ENCODE measurements around the gene EML2.

Gene EML2

DNA sequence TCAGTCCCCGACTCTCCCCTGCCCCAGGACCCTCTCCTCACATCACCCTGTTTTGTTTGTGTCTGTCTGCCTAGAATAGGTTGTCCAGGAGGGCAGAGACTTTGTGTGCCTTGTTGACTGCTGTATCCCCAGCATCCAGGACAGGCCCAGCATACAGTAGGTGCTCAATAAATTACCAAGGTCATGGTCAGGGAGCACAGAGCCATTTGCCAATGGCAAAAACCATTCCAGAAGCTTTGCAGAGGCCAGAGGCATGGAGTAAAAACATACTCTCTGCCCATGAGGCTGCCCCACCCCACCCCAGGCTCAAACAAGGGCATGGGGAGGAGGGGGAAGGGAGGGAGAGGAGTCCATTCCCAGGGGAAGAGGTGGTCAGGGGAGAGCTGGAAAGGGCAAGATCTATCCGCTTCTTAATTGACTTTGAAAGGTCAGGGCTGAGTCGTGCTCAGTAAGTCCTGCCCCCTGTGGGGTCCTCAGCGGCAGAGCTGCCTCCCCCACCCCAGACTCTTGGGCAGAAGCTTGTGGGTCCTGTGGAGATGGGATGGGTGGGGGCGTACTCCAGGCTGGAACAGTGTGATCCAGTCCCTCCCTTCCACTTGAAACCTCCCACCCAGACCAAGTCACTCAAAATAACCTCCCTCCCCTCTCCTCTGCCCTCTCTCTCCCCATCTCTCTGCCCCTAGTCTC lies 41.6 kb downstream of the EML2 start:
- Histone ChIP-seq H3K27me3 (ENCODE audit: low read depth) (peaks cover 59% of the 10 kb centered on the region), H3K36me3 (replicated peaks) (no peaks in the 10 kb centered on the region), H3K4me1 (no peaks in the 10 kb centered on the region), H3K9me3 (no peaks in the 10 kb centered on the region), H3K4me3 (no peak overlapping the region)
- no peak for DNase-seq (ENCODE audit: low spot score in 2 of 2)
- in situ Hi-C loops (cut with MboI; ENCODE audit: low sequenced_read_pairs), result no loop called here

DNA sequence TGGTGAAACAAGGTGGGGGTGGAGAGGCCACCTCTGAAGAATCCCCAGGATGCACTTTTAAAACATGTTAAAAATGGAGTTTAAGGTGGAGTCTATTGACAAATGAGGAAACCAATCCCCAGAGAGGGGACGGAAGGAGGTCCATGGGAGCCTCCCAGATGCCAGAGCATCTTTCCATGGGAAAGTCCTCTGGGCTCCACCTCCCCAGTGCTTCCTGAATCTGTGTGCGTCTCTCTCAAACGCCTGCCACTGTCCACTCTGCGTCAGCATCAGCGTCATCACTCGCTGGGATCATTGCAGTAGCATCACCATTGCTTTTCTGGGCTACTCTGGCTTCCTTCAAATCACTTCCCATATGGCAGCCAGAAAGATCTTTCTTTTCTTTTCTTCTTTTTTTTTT lies 43.4 kb downstream of the EML2 start:
- DNase-seq (ENCODE audit: low spot score in 2 of 2), result no peak
- Histone ChIP-seq H3K9me3 (no peaks in the 10 kb centered on the region), H3K36me3 (replicated peaks) (no peaks in the 10 kb centered on the region), H3K27me3 (ENCODE audit: low read depth) (peaks cover 42% of the 10 kb centered on the region), H3K4me3 (no peak overlapping the region), H3K4me1 (no peaks in the 10 kb centered on the region)
- in situ Hi-C loops (cut with MboI; ENCODE audit: low sequenced_read_pairs), result no loop called here

DNA sequence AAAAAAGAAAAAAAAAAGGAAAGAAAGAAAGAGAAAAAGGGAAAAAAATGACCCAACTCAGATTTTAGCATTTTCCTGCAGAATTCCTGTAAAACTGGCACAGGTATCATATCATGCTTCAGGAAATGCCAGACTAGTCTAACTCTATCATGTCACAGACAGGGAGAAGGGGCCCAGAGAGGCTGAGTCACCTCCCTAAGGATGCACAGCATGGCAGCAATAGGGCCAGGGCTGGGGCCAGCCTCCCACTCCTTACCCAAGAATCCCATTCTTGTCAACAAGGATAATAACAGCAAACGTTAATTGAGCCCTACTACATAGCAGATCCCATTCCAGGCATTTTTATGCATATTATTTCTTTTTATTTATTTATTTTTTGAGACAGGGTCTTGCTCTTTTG lies 45.7 kb downstream of the EML2 start:
- no peaks in the 10 kb centered on the region for H3K36me3 ChIP-seq (replicated peaks)
- H3K4me3 ChIP-seq, result no peak overlapping the region
- in situ Hi-C loops (cut with MboI; ENCODE audit: low sequenced_read_pairs), result no loop called here
- H3K4me1 ChIP-seq, result no peaks in the 10 kb centered on the region
- H3K9me3 ChIP-seq, result no peaks in the 10 kb centered on the region
- DNase-seq (ENCODE audit: low spot score in 2 of 2), result no peak
- H3K27me3 ChIP-seq (ENCODE audit: low read depth), result peaks cover 19% of the 10 kb centered on the region

DNA sequence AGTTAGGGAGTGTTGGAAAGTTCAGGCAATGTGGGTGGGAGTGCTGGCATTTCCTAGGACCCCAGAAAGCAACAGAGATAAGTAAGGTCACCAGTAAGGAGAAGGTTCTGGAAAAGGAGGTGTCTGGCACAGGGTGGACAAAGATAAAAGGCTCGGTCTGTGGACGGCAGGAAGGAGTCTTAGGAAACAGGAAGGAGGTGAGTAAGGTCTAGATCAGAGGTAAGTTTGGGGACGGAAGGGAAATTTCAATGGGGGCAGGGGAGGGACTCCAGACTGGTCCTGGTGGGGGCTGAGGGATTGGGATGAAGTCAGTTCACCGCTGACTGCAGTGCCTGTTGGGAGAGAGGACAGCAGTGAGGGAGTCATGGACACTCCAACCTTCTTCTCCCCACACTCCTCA lies 46.8 kb downstream of the EML2 start:
- no peak for DNase-seq (ENCODE audit: low spot score in 2 of 2)
- Histone ChIP-seq H3K4me1 (no peaks in the 10 kb centered on the region), H3K9me3 (no peaks in the 10 kb centered on the region), H3K4me3 (no peak overlapping the region), H3K36me3 (replicated peaks) (no peaks in the 10 kb centered on the region), H3K27me3 (ENCODE audit: low read depth) (peaks cover 7% of the 10 kb centered on the region)
- in situ Hi-C loops (cut with MboI; ENCODE audit: low sequenced_read_pairs), result no loop called here

DNA sequence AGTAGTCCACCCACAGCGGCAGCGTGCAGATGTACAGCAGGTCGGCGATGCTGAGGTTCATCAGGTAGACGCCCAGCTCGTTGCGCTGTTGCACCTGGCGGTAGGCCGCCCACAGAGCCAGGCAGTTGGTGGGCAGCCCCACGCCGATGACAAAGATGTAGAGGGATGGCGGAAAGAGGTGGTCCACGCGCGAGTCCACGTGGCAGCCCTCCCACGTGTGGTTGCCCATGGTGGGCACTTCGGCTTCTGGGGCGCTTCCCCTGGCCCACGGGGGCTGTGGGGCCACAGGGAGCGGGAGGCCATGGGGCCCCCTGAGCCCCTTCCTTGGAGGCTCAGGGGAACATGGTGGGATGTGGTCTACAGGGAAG lies 47.6 kb downstream of the EML2 start:
- Histone ChIP-seq H3K4me1 (no peaks in the 10 kb centered on the region), H3K4me3 (no peak overlapping the region), H3K36me3 (replicated peaks) (no peaks in the 10 kb centered on the region), H3K27me3 (ENCODE audit: low read depth) (peaks cover 2% of the 10 kb centered on the region; the same call in 1 of the 2 replicates), H3K9me3 (no peaks in the 10 kb centered on the region)
- DNase-seq (ENCODE audit: low spot score in 2 of 2), result no peak
- in situ Hi-C loops (cut with MboI; ENCODE audit: low sequenced_read_pairs), result no loop called here

DNA sequence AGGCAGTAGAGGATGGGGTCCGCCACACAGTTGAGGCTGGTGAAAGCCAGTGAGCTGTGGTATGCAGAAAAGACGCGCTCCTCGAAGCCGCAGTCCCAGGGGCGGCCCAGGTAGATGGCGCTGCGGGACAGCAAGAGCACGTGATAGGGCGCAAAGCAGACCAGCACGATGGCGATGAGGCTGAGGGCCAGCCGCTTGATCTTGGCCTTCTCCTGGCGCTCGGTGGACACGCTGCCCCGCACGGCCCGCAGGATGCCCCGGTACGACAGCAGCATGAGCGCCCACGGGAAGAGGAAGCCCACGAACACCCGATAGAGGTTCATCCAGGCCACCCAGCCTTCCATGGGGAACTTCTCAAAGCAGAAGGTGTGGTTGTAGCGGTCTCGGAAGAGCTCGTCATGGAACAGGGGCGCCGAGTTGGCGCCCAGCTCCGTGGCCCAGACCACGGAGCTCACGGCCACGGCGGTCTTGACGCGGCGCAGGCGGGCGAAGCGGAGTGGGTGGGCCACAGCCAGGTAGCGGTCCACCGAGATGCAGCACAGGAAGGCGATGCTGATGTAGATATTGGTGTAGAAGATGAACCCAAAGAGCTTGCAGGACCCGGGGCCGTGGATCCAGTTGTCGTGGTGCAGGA lies 48.1 kb downstream of the EML2 start:
- DNase-seq (ENCODE audit: low spot score in 2 of 2), result peak in 1 of 2 experiments; percentile 74
- H3K9me3 ChIP-seq, result no peaks in the 10 kb centered on the region
- H3K27me3 ChIP-seq (ENCODE audit: low read depth), result no peaks in the 10 kb centered on the region
- no peaks in the 10 kb centered on the region for H3K36me3 ChIP-seq (replicated peaks)
- no peak overlapping the region for H3K4me3 ChIP-seq
- in situ Hi-C loops (cut with MboI; ENCODE audit: low sequenced_read_pairs), result no loop called here
- H3K4me1 ChIP-seq, result no peaks in the 10 kb centered on the region

DNA sequence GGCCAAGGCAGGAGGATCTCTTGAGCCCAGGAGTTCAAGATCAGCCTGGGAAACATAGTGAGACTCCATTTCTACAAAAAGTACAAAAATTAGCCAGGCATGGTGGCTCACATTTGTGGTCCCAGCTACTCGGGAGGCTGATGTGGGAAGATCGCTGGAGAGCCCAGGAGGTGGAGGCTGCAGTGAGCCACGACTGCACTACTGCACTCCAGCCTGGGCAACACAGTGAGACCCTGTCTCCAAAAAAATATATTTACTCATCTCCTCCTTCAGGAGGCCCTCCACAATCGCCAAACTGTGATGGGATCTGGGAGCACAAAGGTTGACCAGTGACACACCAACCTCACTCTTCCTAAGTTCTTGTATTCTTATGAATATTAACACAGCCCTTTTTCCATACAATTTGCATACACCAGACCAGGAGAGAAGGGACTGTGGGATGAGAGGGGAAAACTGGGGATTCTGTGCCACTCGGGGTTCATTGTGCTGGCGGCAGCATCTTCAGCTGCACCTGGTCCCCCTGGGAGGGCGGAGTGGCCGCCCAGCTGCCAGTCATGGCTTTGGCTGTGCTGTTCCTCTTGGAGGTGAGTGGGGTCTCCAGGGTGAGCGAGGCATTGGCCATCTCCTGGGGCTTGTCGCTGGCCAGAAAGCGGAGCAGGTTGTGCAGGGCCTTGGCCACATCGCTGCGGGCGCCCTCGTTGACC lies 48.7 kb downstream of the EML2 start:
- in situ Hi-C loops (cut with MboI; ENCODE audit: low sequenced_read_pairs), result no loop called here
- H3K4me1 ChIP-seq, result no peaks in the 10 kb centered on the region
- H3K27me3 ChIP-seq (ENCODE audit: low read depth), result no peaks in the 10 kb centered on the region
- H3K4me3 ChIP-seq, result no peak overlapping the region
- no peaks in the 10 kb centered on the region for H3K9me3 ChIP-seq
- H3K36me3 ChIP-seq (replicated peaks), result no peaks in the 10 kb centered on the region
- no peak for DNase-seq (ENCODE audit: low spot score in 2 of 2)

DNA sequence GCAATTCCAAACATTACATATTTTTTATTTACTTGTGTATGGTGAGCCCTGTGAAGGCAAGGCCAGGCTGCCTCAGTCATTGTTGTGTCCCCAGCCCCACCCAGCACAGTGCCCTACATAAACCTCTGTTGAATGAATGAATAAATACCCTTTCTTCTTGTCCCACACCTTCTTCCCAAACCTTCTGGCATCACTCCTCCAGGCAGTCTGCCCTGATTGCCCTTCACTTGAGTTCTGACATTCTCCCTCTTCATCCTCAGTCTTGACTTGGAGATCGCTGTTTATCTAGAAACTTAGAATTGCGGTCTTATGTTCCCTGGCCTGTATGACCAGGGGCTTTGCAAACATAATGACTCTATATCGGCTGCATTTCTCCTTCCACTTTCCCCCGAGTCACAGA lies 49.4 kb downstream of the EML2 start:
- H3K27me3 ChIP-seq (ENCODE audit: low read depth), result no peaks in the 10 kb centered on the region
- H3K4me3 ChIP-seq, result no peak overlapping the region
- peaks cover 4% of the 10 kb centered on the region; the same call in 1 of the 2 replicates for H3K4me1 ChIP-seq
- DNase-seq (ENCODE audit: low spot score in 2 of 2), result no peak
- H3K9me3 ChIP-seq, result no peaks in the 10 kb centered on the region
- in situ Hi-C loops (cut with MboI; ENCODE audit: low sequenced_read_pairs), result no loop called here
- H3K36me3 ChIP-seq (replicated peaks), result no peaks in the 10 kb centered on the region

DNA sequence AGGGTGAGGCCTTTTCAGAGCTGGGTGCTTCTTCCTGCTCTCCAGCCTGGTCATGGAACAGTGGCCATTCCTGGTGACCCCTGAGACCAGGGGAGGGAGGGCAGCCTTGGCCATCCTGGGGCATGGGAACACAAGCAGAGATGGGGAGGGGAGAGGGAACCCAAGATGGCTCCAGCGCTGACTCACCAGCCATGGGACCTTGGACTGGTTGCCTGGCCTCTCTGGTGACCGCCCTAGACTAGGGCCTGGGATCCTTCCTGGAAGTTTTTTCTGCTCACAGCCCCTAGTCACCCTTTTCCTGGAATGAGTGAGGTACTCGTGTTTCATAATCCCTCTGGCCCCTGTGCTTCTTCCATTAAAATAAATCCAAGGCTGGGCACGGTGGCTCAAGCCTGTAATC lies 51.3 kb downstream of the EML2 start:
- Histone ChIP-seq H3K36me3 (replicated peaks) (no peaks in the 10 kb centered on the region), H3K27me3 (ENCODE audit: low read depth) (no peaks in the 10 kb centered on the region), H3K4me3 (no peak overlapping the region), H3K4me1 (peaks cover 8% of the 10 kb centered on the region), H3K9me3 (no peaks in the 10 kb centered on the region)
- DNase-seq (ENCODE audit: low spot score in 2 of 2), result no peak
- in situ Hi-C loops (cut with MboI; ENCODE audit: low sequenced_read_pairs), result no loop called here

DNA sequence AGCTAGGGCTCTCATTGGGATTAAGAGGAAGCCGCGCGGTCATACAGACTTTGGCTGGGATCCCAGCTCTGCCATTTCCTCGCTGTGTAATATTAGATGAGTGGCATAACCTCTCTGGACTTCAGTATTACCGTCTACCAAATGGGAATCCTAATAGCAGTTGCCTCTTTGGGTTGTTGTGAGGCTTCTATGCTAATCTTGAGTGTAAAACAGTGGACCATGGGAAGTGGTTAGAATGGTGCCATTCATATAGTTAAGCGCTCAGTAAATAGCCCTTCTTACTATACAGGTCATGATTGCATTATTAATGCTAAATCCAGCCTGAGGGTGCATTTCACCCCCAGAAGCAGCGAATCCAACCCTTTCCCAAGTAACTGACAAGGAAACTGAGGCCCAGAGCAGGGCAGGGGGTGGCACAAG lies 54.0 kb downstream of the EML2 start:
- Histone ChIP-seq H3K9me3 (no peaks in the 10 kb centered on the region), H3K27me3 (ENCODE audit: low read depth) (no peaks in the 10 kb centered on the region), H3K4me1 (peaks cover 8% of the 10 kb centered on the region), H3K4me3 (peak overlapping the region; percentile 87), H3K36me3 (replicated peaks) (no peaks in the 10 kb centered on the region)
- in situ Hi-C loops (cut with MboI; ENCODE audit: low sequenced_read_pairs), result no loop called here
- DNase-seq (ENCODE audit: low spot score in 2 of 2), result no peak

DNA sequence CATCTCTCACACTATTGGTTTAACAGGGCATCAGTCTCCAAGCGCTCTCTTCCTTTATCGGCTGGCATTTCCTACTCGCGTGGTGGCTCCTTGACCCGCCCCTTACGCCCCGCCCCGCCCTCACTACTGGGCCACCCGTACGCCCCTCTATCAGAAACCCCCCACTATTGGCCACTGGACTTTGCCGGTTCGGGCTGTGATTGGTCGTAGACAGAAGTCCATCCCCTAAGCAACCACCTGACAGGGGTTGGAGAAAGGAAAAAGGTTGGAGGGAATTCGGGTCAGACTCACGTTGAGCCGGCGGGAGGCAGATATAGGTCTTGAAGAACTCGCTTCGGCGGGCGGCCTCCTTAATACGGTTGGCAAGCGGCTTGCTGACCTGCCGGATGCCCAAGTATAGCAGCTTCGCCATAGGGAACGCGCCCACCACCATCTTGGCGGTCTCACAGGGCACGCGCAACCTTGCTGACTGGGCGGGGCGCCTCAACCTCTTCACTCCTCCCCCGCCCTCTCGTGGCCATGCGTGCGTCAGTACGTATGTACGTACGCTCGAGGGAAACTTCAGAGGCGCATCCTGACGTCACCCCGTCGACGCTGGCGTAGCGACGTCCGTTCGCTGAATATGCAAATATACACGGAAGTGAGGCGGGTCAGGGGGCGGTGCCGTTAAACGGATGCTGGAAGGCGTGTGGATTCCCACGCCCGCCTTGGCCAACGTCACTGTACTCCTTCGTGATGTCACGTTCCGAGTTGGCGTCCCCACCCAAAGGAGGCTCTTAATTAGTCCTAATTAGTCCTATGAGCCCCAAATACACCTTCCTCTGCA lies 54.7 kb downstream of the EML2 start, which contains the start of gene OPA3:
Gene OPA3 (minus strand): TSS at position 471 of the 826 bp plus-strand sequence. CDS start 38 bp downstream, at position 433.
- peaks cover 8% of the 10 kb centered on the region for H3K4me1 ChIP-seq
- no peaks in the 10 kb centered on the region for H3K9me3 ChIP-seq
- H3K27me3 ChIP-seq (ENCODE audit: low read depth), result no peaks in the 10 kb centered on the region
- in situ Hi-C loops (cut with MboI; ENCODE audit: low sequenced_read_pairs), result no loop called here
- H3K36me3 ChIP-seq (replicated peaks), result no peaks in the 10 kb centered on the region
- peak; percentile 97 to 99 for DNase-seq (ENCODE audit: low spot score in 2 of 2)
- peak within 1 kb of the TSS; percentile 87 for H3K4me3 ChIP-seq

DNA sequence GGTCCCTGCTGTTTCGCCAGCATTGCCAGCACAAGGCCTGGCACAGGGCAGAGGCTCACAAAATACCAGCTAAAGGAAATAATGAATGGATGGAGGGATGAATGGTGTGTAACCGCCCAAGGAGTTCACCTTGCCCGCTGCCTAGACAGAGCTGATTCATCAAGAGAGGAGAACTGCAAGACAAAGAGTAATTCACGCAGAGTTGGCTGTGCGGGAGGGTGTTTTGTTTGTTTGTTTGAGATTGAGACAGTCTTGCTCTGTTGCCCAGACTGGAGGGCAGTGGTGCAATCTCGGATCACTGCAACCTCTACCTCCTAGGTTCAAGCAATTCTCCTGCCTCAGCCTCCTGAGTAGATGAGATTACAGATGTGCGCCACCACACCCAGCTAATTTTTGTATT lies 57.6 kb downstream of the EML2 start:
- Histone ChIP-seq H3K4me1 (peaks cover 8% of the 10 kb centered on the region), H3K27me3 (ENCODE audit: low read depth) (no peaks in the 10 kb centered on the region), H3K9me3 (no peaks in the 10 kb centered on the region), H3K4me3 (no peak overlapping the region), H3K36me3 (replicated peaks) (no peaks in the 10 kb centered on the region)
- DNase-seq (ENCODE audit: low spot score in 2 of 2), result no peak
- in situ Hi-C loops (cut with MboI; ENCODE audit: low sequenced_read_pairs), result no loop called here

DNA sequence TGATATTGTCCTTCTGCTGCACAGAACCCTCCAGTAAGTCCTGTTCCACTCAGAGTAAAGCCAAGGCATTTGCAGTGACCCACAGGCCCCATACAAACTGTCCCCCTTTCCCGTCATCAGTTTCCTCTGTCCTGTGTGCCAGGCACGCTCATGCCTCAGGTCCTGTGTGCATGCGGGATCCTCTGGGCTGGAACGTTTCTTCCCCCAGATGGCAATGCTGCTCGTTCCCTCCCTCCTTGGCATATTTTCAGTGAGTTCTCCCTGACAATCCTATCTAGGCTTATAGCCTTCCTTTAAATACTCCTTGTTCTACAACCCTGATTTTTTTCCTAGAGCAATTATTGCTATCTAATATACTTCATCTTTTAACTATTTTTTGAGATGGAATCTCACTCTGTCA lies 60.3 kb downstream of the EML2 start:
- H3K27me3 ChIP-seq (ENCODE audit: low read depth), result no peaks in the 10 kb centered on the region
- no peak overlapping the region for H3K4me3 ChIP-seq
- no peaks in the 10 kb centered on the region for H3K9me3 ChIP-seq
- no peak for DNase-seq (ENCODE audit: low spot score in 2 of 2)
- H3K36me3 ChIP-seq (replicated peaks), result no peaks in the 10 kb centered on the region
- in situ Hi-C loops (cut with MboI; ENCODE audit: low sequenced_read_pairs), result no loop called here
- peaks cover 4% of the 10 kb centered on the region; the same call in 1 of the 2 replicates for H3K4me1 ChIP-seq

Data from HAP-1 (cell line).